GM06990 (cell line): ENCODE data around the gene PTPRE.

Source experiments
- DNase-seq: peaks from one replicate; pipeline ENCODE4 v3.0.0-alpha.2; 2011; ENCODE audit not compliant: insufficient read length; ENCODE audit errors: extremely low read depth
- H3K27me3 ChIP-seq: replicated peaks from 2 replicates; pipeline ENCODE4 v1.6.0; 2011; ENCODE audit warnings: low read length; ENCODE audit not compliant: control insufficient read depth, insufficient read depth
- H3K36me3 ChIP-seq: 2 replicates; pipeline ENCODE4 v1.5.1; 2011; ENCODE audit warnings: low read length; ENCODE audit not compliant: control insufficient read depth, insufficient read depth
- H3K4me3 ChIP-seq: replicated peaks from 2 replicates; pipeline ENCODE4 v1.5.1; 2011; ENCODE audit warnings: low read depth, mild to moderate bottlenecking, control low read depth, low read length
- TF ChIP-seq, protein P1 (sequence below): IDR thresholded peaks from 2 replicates; pipeline ENCODE4 v1.5.1; 2011; ENCODE audit warnings: low read length, control low read depth, mild to moderate bottlenecking, inconsistent platforms; ENCODE audit not compliant: insufficient read depth, poor library complexity, severe bottlenecking

PTPRE gene

DNA sequence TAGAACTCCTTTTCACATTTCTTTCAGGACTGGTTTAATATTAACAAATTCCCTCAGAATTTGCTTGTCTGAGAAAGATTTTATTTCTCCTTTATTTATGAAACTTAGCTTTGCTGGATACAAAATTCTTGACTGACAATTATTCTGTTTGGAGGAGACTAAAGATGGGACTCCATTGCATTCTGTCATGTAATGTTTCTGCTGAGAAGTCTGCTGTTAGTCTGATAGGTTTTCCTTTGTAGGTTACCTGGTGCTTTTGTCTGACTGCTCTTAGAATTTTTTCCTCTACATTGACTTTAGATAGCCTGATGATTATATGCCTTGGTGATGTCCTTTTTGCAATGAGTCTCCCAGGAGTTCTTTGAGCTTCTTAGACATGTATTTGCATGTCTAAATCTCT lies 37.6 kb upstream of the PTPRE start:
- H3K4me3 ChIP-seq, result no peak overlapping the region
- TF ChIP-seq, protein P1, sequence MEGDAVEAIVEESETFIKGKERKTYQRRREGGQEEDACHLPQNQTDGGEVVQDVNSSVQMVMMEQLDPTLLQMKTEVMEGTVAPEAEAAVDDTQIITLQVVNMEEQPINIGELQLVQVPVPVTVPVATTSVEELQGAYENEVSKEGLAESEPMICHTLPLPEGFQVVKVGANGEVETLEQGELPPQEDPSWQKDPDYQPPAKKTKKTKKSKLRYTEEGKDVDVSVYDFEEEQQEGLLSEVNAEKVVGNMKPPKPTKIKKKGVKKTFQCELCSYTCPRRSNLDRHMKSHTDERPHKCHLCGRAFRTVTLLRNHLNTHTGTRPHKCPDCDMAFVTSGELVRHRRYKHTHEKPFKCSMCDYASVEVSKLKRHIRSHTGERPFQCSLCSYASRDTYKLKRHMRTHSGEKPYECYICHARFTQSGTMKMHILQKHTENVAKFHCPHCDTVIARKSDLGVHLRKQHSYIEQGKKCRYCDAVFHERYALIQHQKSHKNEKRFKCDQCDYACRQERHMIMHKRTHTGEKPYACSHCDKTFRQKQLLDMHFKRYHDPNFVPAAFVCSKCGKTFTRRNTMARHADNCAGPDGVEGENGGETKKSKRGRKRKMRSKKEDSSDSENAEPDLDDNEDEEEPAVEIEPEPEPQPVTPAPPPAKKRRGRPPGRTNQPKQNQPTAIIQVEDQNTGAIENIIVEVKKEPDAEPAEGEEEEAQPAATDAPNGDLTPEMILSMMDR, result no peak
- H3K36me3 ChIP-seq, result no peaks in the 10 kb centered on the region
- no peak for DNase-seq
- H3K27me3 ChIP-seq, result peaks cover 1% of the 10 kb centered on the region; the same call in 1 of the 2 replicates

DNA sequence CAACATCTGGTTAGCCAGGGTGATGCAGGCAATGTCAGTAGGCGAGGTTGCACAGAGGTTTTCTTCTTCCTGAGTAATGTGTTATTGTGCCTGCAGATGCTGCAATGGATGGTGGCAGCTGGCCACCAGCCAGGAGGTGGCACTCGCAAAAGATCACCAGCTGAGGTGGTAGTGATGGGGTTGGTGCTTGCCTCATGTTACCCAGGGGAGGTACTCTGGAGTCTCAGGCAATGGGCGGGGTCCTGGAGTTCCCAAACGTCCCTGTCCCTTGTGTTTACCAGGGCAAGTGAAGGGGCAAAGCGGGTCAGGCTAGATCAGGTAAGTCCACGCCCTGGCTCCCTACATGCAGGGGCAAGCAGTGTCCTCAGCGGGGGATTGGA lies 35.3 kb upstream of the PTPRE start:
- TF ChIP-seq, protein P1, result no peak
- no peak overlapping the region for H3K4me3 ChIP-seq
- peaks cover 1% of the 10 kb centered on the region; the same call in 1 of the 2 replicates for H3K27me3 ChIP-seq
- no peak for DNase-seq
- no peaks in the 10 kb centered on the region for H3K36me3 ChIP-seq

DNA sequence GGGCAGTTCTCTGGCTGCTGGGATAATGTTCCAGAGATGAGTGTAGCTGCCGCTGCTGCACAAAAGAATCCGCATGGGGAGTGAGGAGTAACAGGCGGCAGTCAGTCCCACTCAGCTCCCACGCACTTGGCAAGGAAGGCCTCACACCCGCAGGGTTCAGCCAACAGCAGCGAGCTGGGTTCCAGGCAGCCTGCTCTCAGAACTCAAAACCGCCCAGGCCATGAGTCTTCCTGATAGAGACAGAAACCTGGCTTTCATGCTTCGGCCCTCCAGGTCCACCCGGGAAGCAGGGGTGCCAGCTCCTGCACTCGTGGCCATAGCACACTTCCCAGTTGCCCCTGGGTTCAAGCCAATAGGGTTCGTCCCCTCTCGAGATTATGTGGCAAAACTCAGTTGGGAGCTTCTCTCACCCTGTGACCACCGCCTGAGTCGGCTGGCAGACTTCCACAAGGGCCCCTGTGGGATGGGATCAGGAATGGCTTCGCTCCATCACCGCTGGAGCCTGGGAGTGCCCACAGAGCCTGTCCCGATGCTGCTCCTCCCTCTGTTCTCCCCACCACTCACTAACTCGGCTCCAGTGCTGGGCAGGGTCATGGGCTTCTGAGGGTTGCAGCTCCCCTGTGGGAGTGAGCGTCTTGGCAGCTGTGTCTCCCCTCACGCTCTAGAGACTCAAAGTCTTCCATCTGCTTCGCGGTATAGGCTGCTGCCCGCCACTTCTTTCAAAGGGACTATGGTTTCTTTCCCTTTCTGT lies 34.7 kb upstream of the PTPRE start:
- H3K36me3 ChIP-seq, result no peaks in the 10 kb centered on the region

DNA sequence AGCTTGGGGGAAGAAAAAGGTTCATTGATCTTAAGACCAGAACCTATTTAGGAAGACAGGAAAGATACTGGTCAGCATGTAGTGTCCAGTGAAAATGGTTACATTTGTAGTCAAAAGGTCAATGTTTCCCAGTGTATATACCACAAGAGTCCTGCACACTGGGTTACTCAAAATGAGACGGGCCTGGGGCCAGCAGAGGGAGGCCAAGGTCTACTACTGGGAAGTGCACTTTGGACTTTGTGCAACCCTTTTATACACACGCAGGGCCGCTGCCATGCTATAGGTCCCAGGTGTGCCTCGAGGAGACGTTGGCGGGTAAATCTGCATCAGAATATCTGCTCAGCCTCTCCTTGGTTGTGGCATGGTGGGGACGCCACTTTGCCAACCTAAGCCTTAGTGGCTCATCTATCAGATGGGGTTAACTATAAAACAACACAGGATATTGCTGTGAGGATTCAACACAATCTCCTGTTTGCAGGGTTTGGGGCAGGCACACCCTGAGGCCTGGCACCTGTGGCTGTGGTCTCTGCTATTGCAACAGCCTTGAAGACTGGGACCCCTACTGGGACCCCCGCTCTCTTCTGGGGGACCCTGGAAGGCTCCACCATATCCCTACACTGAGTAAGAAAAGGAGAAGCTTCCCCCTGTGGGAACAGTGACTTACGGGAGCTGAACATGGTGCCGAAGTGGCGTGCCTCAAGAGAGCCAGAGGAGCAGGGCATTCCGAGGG lies 33.9 kb upstream of the PTPRE start:
- peaks cover 1% of the 10 kb centered on the region; the same call in 1 of the 2 replicates for H3K27me3 ChIP-seq
- no peaks in the 10 kb centered on the region for H3K36me3 ChIP-seq
- no peak overlapping the region for H3K4me3 ChIP-seq
- no peak for DNase-seq
- TF ChIP-seq, protein P1, result no peak

More for the DNA sequence above, 34.7 kb upstream of the PTPRE start:
- DNase-seq, result no peak
- Histone ChIP-seq H3K4me3 (no peak overlapping the region), H3K27me3 (peaks cover 1% of the 10 kb centered on the region; the same call in 1 of the 2 replicates)
- TF ChIP-seq, protein P1, result no peak

DNA sequence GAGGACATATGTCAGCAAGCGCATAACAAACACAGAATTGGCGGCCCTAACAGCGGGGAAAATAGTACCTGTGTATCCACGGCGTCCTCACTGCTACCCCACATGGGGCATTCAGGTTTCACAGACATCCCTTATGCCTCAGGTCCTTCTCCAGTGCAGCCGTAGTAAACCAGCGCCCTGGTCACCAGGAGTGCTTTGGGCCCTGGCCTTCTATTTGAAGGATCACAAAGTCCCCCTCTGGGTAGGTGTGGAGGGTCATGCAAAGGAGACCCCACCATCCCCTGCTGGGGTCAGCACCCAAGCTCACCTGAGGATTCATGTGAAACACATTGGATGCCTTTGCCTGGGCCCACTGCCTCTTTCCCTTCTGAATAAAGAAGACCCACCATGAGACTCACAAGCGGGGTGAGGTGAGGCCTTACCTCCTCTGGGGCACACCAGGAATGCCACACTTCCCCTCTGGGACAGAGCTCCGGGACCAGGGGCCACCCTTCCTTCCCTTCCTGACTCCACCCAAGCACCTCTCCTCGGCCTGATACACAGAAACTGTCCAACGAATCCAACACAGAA lies 32.9 kb upstream of the PTPRE start:
- TF ChIP-seq, protein P1, result no peak
- no peak for DNase-seq
- H3K4me3 ChIP-seq, result no peak overlapping the region
- H3K36me3 ChIP-seq, result no peaks in the 10 kb centered on the region
- peaks cover 1% of the 10 kb centered on the region; the same call in 1 of the 2 replicates for H3K27me3 ChIP-seq
